ENCODE results near the gene ZER1. TPM values are rescaled to one million over a fixed set of nuclear protein-coding genes. Genes with fewer than 3 reads are reported as not detected.
"Not testable (repeated sequence)": the region's sequence is repeated elsewhere in the genome, so short reads cannot be mapped to it uniquely, and the experiment has no call there.

Gene ZER1
- total RNA-seq, 1 donor from 2014 or later, result 45.5 TPM

- Histone ChIP-seq H3K4me3 (peak within 1 kb of the TSS; percentile 91), H3K36me3 (peaks cover 17% of the 10 kb centered on the region), H3K27me3 (ENCODE audit: low read depth) (no peaks in the 10 kb centered on the region), H3K27ac (peak within 1 kb of the TSS; percentile 85), H3K9me3 (no peaks in the 10 kb centered on the region), H3K4me1 (peaks cover 14% of the 10 kb centered on the region)
- intact Hi-C loops (cut with DNase I), result no loop called here
- ATAC-seq (peak; percentile 99), DNase-seq (peak; percentile 93)
- no peak for TF ChIP-seq CTCF (IDR thresholded peaks at IDR 0.05)
These were observed 15.2 kb upstream of the ZER1 start, which contains the start of gene TBC1D13 for GRCh38 chr9:128786681-128787601. TSS of gene TBC1D13 (plus strand) at chr9:128787253. CDS start at chr9:128787354, 101 bp downstream.

GRCh38 chr9:128785427-128785826, 13.7 kb upstream of the ZER1 start:
- peaks cover 14% of the 10 kb centered on the region for H3K4me1 ChIP-seq
- no peak for TF ChIP-seq CTCF (IDR thresholded peaks at IDR 0.05)
- peaks cover 2% of the 10 kb centered on the region for H3K36me3 ChIP-seq
- H3K27me3 ChIP-seq (ENCODE audit: low read depth), result no peaks in the 10 kb centered on the region
- ATAC-seq (no peak), DNase-seq (no peak)
- no peak overlapping the region for H3K4me3 ChIP-seq
- no peaks in the 10 kb centered on the region for H3K9me3 ChIP-seq
- no peak overlapping the region for H3K27ac ChIP-seq
- intact Hi-C loops (cut with DNase I), result no loop called here

- H3K4me3 ChIP-seq, result no peak overlapping the region
- H3K9me3 ChIP-seq, result no peaks in the 10 kb centered on the region
- H3K4me1 ChIP-seq, result peaks cover under 1% of the 10 kb centered on the region
- no peak for ATAC-seq
- no peak for DNase-seq
- H3K36me3 ChIP-seq, result no peaks in the 10 kb centered on the region
- no peak for TF ChIP-seq CTCF (IDR thresholded peaks at IDR 0.05)
- intact Hi-C loops (cut with DNase I), result no loop called here
- H3K27me3 ChIP-seq (ENCODE audit: low read depth), result no peaks in the 10 kb centered on the region
- H3K27ac ChIP-seq, result no peak overlapping the region
These were observed 10.9 kb upstream of the ZER1 start for GRCh38 chr9:128782669-128783068.

- no peak for TF ChIP-seq CTCF (IDR thresholded peaks at IDR 0.05)
- Histone ChIP-seq H3K4me1 (no peaks in the 10 kb centered on the region), H3K9me3 (no peaks in the 10 kb centered on the region), H3K4me3 (no peak overlapping the region), H3K36me3 (no peaks in the 10 kb centered on the region), H3K27ac (no peak overlapping the region), H3K27me3 (ENCODE audit: low read depth) (no peaks in the 10 kb centered on the region)
- intact Hi-C loops (cut with DNase I), result no loop called here
- DNase-seq (no peak), ATAC-seq (no peak)
These were observed 9.7 kb upstream of the ZER1 start for GRCh38 chr9:128781187-128782070.

GRCh38 chr9:128780093-128780492, 8.4 kb upstream of the ZER1 start:
- H3K36me3 ChIP-seq; ATAC-seq; H3K4me3 ChIP-seq; H3K4me1 ChIP-seq; intact Hi-C loops (cut with DNase I); DNase-seq; H3K27ac ChIP-seq; H3K9me3 ChIP-seq; H3K27me3 ChIP-seq (ENCODE audit: low read depth): not testable (repeated sequence)

All from lower lobe of right lung (tissue), 2 donors.